HT-29 (cell line): ENCODE measurements around the gene LARGE2. TPM values are rescaled to one million over a fixed set of nuclear protein-coding genes. Genes with fewer than 3 reads are reported as not detected.

Experiments used
- DNase-seq: peaks from one replicate; pipeline ENCODE4 v3.0.0-alpha.2; 2015; ENCODE audit warnings: low spot score
- total RNA-seq: library from RNA; depleted of rRNA; stranded (reverse); fragments of >200 nt; shearing (Covaris generic); gene quantifications from 2 replicates; pipeline ENCODE4 v1.2.3, GENCODE V29; 2014; rRNA removed

Gene LARGE2
- 2.6 and 4.5 TPM in 2 replicates for total RNA-seq

- peak; percentile 55 for DNase-seq
These were observed at the start of gene LARGE2 for GRCh38 chr11:45922425-45923082. Gene LARGE2 (plus strand): TSS chr11:45922656. CDS start chr11:45922883, 227 bp downstream.

DNA sequence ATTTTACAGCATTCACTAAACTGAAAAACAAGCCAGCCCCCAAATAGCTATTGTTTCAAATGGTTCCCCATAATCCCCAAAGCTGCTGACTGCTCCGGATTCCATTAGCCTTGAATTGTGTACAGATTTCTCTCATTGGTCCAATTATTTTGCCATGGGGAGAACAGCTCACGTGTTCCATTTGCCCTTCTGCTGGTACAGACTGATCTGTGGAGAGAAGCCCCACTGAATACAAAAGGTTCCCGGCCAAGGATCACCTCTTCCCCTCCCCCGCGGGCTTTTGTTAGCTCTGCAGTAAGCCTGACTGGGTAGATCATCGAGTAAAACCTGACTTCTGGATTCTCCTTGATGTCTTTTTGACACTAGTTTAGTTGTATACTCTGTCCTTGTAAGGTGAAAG, 46.1 kb upstream of the LARGE2 start:
- DNase-seq: no peak

DNA sequence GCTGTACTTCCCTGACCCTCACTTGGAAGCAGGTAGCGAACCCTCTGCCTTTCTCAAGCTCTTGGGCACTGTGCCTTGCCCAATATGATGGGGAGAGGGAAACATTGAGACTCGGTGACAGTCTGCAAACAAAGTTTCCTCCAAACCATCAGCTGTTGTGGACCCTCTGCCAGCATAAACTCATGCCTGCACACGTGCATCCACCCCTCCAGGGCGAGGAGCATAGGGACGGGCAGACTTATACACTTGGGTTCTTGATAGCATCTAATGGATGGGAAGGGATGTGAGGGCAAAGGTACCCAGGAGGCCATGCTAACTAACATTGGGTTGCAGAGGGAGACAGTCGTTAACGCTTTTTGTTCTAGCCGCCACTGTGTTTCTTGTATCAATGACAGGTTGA, 45.2 kb upstream of the LARGE2 start:
- no peak for DNase-seq

GRCh38 chr11:45877845-45878244, 44.6 kb upstream of the LARGE2 start:
- DNase-seq: no peak

GRCh38 chr11:45879803-45880686, 42.4 kb upstream of the LARGE2 start:
- DNase-seq: no peak

DNA sequence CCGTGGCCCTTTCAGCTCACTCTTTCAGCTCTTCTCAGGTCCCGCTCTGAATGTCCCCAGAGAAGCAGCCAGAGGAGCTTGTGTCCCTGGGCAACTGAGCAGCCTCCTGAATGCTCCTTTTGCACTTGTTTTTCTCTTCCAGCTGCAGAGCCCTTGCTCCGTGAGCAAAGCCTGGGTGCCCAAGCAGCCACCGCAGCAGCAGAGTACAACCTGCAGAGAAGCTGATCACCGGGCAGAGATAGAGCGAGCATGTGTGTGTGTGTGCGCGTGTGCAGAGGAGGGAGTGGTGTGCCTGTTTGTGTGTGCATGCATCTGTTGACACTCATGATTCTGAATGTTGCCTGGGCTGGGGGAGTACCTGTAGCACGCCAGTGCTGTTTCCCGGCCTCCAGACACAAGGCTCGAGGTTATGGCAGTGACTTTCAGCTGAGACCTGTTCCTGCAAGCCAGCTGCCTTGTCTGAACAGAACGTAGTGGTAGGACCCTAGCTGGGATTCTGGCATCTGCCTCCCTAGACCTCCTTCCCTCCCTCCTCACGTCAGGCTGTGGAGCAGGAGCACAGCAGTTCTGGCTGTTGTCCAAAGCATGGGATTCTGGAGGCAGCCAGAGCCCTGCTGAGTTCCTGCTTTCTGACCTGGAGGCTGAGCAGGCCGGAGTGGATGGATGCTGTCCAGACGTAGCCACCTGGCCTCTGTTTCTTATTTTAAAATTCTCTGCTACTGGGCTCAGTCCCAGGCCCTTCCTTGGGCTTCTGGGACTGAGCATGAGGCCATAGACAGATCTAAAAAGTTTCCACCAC, 41.5 kb upstream of the LARGE2 start:
- DNase-seq: no peak

DNA sequence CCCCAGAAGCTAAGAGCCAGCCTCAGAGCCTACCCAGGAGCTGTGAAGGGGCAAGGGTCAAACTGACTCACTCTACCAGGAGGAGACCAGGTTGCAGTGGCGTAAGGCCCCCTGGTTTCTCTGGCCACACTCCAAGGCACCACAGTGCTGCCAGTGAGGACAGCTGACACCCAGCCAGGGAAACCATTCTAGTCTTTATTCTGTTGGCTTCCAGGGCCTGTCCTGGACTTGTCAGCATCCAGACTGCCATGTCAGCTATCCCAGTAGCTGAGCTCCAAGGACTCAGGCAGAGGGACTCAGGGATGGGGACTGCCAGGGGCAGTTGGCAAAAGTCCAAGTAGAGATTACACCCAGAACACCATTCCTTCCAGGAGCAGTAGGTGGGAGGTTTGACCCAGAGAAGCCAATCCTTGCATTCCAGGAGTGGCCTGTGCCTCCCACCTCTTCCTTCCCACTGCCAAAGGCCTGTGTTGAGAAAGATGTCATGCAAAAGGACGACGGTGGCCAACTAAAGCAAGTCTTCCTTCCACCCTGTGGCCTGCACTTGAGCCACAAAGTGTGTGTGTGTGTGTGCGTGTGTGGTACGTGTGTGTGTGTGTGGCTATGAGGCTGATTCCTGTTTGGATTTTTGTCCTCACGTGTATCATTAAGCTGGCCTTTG, 40.6 kb upstream of the LARGE2 start:
- DNase-seq: no peak

GRCh38 chr11:45884596-45885185, 37.8 kb upstream of the LARGE2 start:
- DNase-seq: no peak

DNA sequence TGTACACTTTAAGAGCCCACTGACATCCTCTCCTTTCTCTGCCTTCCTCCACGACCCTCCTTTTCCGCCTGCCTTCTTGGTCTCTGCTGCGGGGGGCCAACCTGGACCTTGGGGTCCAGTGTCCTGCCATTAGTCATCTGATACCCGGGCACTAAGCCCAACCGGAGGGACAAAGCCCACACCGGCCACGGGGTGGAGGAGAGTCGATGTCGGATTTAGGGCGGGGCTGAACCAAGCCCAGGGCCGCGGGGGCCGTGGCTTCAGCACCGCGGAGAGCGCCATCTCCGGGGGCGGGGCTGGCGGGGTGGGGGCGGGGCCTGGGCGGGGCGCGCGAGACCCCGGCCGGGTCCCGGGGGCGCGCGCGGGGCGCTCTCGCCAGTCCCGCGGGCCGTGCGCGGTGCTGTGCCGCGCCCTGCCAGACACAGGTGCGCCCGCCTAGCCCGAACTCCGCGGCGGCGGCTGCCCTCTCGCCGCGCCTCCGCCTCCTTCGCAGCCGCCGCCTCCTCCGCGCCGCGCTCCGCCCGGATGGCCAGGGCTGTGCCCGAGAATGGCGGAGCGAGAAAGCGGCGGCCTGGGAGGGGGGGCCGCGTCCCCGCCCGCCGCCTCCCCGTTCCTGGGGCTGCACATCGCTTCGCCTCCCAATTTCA, 37.1 kb upstream of the LARGE2 start, which contains the start of gene MAPK8IP1:
MAPK8IP1 (plus strand) TSS at position 378 of the 647 bp plus-strand sequence; CDS start at position 548, 170 bp downstream.
- peak; percentile 51 for DNase-seq

- DNase-seq: no peak
These were observed 36.3 kb upstream of the LARGE2 start for GRCh38 chr11:45885921-45886721.

DNA sequence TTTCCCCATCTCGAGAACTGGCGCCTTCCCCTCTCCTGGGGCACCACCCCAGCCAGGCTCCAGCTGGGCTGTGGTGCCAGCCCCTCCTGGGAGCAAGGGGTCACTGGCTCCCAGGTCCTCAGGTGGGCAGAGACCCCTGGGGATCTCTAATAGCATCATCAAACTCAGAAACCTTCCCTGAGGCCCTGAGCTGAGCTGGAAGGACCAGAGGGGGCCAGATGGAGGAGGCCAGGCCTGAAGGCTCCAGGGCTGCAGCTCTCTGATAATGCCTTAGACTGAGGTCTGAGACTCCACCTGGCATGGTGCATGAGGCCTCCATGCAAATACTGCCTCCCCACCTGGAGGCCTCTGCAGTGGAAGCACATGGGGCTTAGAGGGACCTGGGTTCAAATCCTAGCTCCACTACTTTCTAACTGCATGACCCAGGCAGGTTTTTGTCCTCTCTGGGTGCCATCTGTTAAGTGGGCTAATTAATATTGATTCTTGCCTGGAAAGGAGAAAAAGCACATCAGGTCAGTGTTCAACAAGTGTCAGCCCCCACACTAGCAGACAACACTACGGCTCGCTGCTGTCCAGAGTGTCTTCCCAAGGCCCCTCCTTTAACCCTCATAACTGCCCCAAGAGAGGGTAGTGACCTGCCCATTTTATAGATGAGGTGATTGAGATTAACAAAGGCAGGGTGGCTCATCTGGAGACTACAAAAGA, 35.5 kb upstream of the LARGE2 start:
- no peak for DNase-seq

- DNase-seq: no peak
These were observed 34.9 kb upstream of the LARGE2 start for GRCh38 chr11:45887587-45887986.

- DNase-seq: no peak
These were observed 32.9 kb upstream of the LARGE2 start for GRCh38 chr11:45889555-45889954.

DNA sequence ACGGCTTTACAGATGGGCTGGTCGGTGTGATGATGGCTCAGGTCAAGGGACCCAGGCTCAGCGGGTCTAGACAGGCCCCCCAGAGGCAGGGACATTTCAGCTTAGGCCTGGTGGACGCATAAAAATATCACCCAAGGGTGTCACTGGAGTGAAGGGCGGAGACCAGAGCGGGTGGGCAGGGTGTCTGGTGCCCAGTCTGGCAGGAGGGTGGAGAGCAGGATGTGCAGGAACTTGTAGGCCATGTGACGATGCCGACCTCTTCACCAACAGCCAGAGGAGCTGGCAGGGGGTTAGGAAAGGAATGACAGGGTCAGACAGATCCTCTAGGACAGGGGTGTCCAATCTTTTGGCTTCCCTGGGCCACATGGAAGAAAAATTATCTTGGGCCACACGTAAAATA, 32.5 kb upstream of the LARGE2 start:
- DNase-seq: no peak

- DNase-seq: no peak
These were observed 31.4 kb upstream of the LARGE2 start for GRCh38 chr11:45890886-45891550.

- DNase-seq: no peak
These were observed 29.6 kb upstream of the LARGE2 start for GRCh38 chr11:45892856-45893255.

DNA sequence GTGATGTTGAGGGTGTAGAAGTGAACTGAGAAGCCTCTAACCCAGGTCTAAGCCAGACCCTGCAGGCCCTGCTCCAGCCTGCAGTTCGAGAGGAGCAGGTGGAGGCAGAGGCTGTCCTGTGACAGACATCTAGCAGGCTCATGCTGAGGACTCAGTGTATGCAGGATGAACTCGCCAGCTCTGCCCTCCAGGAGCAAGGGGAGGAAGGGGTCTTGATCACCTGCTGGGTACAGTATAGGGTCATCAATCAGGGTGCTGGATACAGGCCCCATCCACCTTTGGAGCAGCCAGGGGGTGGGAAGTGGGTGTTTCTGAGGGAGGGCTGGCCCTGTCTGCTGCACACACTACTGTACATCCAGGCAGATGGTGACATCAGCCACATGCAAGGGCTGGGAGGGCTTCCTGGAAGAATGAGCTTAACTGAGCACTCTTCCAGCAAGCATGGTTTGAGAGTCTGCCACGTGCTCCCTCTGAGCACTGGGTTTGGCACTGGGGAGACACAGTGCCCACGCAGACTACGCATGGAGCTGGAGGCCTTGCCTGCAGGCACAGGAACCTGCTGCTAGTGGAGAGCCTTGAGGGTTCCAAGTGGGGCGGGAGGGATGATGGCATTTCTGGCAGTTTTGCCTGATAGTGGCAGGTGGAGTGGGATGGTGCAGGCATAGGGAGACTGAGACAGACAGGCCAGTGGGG, 27.8 kb upstream of the LARGE2 start:
- DNase-seq: no peak
